NOMO-1 treated with DMSO at 0.1 percent for 48 hours (cell line): ENCODE results near the gene BTBD8.

Source experiments
- DNase-seq: peaks from one replicate; lab custom pipeline; 2025; ENCODE audit not compliant: unreplicated experiment; lab: John Stamatoyannopoulos, UW

The BTBD8 gene

GRCh38 chr1:92188436-92189255, 108.5 kb downstream of the BTBD8 start:
- DNase-seq: no peak

- DNase-seq: no peak
Observed at GRCh38 chr1:92191726-92192125, 111.6 kb downstream of the BTBD8 start.

GRCh38 chr1:92192246-92192645, 112.1 kb downstream of the BTBD8 start:
- no peak for DNase-seq

GRCh38 chr1:92194511-92194910, 114.4 kb downstream of the BTBD8 start:
- peak; percentile 78 for DNase-seq

GRCh38 chr1:92201973-92202372, 121.8 kb downstream of the BTBD8 start:
- peak; percentile 90 for DNase-seq

- no peak for DNase-seq
Observed at GRCh38 chr1:92203105-92203504, 123.0 kb downstream of the BTBD8 start.

GRCh38 chr1:92210701-92211100, 130.6 kb downstream of the BTBD8 start:
- peak; percentile 36 for DNase-seq

- DNase-seq: no peak
Observed at GRCh38 chr1:92211166-92211565, 131.0 kb downstream of the BTBD8 start.

GRCh38 chr1:92217721-92218120, 137.6 kb downstream of the BTBD8 start, which contains the start of gene C1orf146:
TSS of gene C1orf146 (plus strand) at chr1:92217915. CDS start at chr1:92231421, 13,506 bp downstream.
- DNase-seq: no peak

- no peak for DNase-seq
Observed at GRCh38 chr1:92218559-92218958, 138.4 kb downstream of the BTBD8 start.

- DNase-seq: no peak
Observed at GRCh38 chr1:92219028-92219427, 138.9 kb downstream of the BTBD8 start.

- DNase-seq: no peak
Observed at GRCh38 chr1:92228401-92228800, 148.3 kb downstream of the BTBD8 start.

GRCh38 chr1:92230736-92231135, 150.6 kb downstream of the BTBD8 start:
- DNase-seq: no peak
